ENCODE data around the gene TEKT2. TPM values are rescaled to one million over a fixed set of nuclear protein-coding genes. Genes with fewer than 3 reads are reported as not detected.

Gene TEKT2
- total and polyA plus RNA-seq, 8 donors: 0.32 to 16.0 (median 9.2) TPM

- Histone ChIP-seq H3K4me3 (no peak overlapping the region), H3K4me1 (peaks cover 0 to 8% of the 10 kb centered on the region in 2 donors), H3K36me3 (no peaks in the 10 kb centered on the region), H3K9me3 (no peaks in the 10 kb centered on the region), H3K27me3 (no peaks in the 10 kb centered on the region), H3K27ac (no peak overlapping the region)
- TF ChIP-seq CTCF (IDR thresholded peaks at IDR 0.05): no peak
- ATAC-seq (no peak), DNase-seq (no peak)
- intact Hi-C loops (cut with DNase I): no loop called here
These were observed 24.4 kb downstream of the TEKT2 start for GRCh38 chr1:36108314-36108713.

GRCh38 chr1:36109041-36109679 lies 25.3 kb downstream of the TEKT2 start:
- TF ChIP-seq CTCF (IDR thresholded peaks at IDR 0.05): no peak
- ATAC-seq (peak; percentile 14), DNase-seq (no peak)
- peaks cover 0 to 8% of the 10 kb centered on the region in 2 donors for H3K4me1 ChIP-seq
- no peak overlapping the region for H3K4me3 ChIP-seq
- H3K27me3 ChIP-seq: no peaks in the 10 kb centered on the region
- no peaks in the 10 kb centered on the region for H3K9me3 ChIP-seq
- no peak overlapping the region for H3K27ac ChIP-seq
- intact Hi-C loops (cut with DNase I): no loop called here
- H3K36me3 ChIP-seq: no peaks in the 10 kb centered on the region

GRCh38 chr1:36111151-36111550 lies 27.3 kb downstream of the TEKT2 start:
- H3K4me1 ChIP-seq: peaks cover 5 to 17% of the 10 kb centered on the region in 2 donors
- no peak for ATAC-seq
- no peaks in the 10 kb centered on the region for H3K9me3 ChIP-seq
- H3K27me3 ChIP-seq: no peaks in the 10 kb centered on the region
- no peak overlapping the region for H3K4me3 ChIP-seq
- H3K27ac ChIP-seq: no peak overlapping the region
- no peak for TF ChIP-seq CTCF (IDR thresholded peaks at IDR 0.05)
- intact Hi-C loops (cut with DNase I): no loop called here
- H3K36me3 ChIP-seq: no peaks in the 10 kb centered on the region
- DNase-seq: no peak

- Histone ChIP-seq H3K4me1 (peaks cover 5 to 21% of the 10 kb centered on the region in 2 donors), H3K9me3 (no peaks in the 10 kb centered on the region), H3K36me3 (no peaks in the 10 kb centered on the region), H3K27me3 (no peaks in the 10 kb centered on the region), H3K4me3 (no peak overlapping the region), H3K27ac (no peak overlapping the region)
- DNase-seq (peak in 1 of 4 donors; percentile 24), ATAC-seq (no peak)
- intact Hi-C loops (cut with DNase I): no loop called here
- no peak for TF ChIP-seq CTCF (IDR thresholded peaks at IDR 0.05)
These were observed 28.9 kb downstream of the TEKT2 start for GRCh38 chr1:36112823-36113222.

- no peak for DNase-seq
- Histone ChIP-seq H3K36me3 (no peaks in the 10 kb centered on the region), H3K9me3 (no peaks in the 10 kb centered on the region), H3K4me3 (no peak overlapping the region), H3K4me1 (peaks cover 5 to 16% of the 10 kb centered on the region in 2 donors), H3K27ac (no peak overlapping the region), H3K27me3 (no peaks in the 10 kb centered on the region)
- no peak for ATAC-seq
- intact Hi-C loops (cut with DNase I): no loop called here
- no peak for TF ChIP-seq CTCF (IDR thresholded peaks at IDR 0.05)
These were observed 30.5 kb downstream of the TEKT2 start for GRCh38 chr1:36114371-36114770.

Measured in left lung (tissue), 10 donors.